Suprapubic skin (tissue), 4 donors: ENCODE measurements around the gene PIP5K1A.

Source experiments
- CTCF ChIP-seq, 2 donors: fragments of 200-600 bp in 1 of 2; fragments of 450-650 bp in 1 of 2; sonication (generic) in 1 of 2; IDR thresholded peaks; one replicate each; pipeline ENCODE4 v1.5.1; 2016 to 2019; ENCODE audit warnings: antibody characterized with exemption in 2 of 2, mild to moderate bottlenecking in 1 of 2, moderate library complexity in 1 of 2
- POLR2A ChIP-seq, 2 donors: fragments of 450-650 bp; IDR thresholded peaks; one replicate each; pipeline ENCODE4 v1.6.1; 2017; ENCODE audit warnings: antibody characterized with exemption in 2 of 2, mild to moderate bottlenecking in 2 of 2, moderate library complexity in 2 of 2
- POLR2AphosphoS5 ChIP-seq, 3 donors: sonication (generic); formaldehyde crosslinking; IDR thresholded peaks; one replicate each; pipeline ENCODE4 v1.6.1; 2017; ENCODE audit warnings: antibody characterized with exemption in 3 of 3

DNA sequence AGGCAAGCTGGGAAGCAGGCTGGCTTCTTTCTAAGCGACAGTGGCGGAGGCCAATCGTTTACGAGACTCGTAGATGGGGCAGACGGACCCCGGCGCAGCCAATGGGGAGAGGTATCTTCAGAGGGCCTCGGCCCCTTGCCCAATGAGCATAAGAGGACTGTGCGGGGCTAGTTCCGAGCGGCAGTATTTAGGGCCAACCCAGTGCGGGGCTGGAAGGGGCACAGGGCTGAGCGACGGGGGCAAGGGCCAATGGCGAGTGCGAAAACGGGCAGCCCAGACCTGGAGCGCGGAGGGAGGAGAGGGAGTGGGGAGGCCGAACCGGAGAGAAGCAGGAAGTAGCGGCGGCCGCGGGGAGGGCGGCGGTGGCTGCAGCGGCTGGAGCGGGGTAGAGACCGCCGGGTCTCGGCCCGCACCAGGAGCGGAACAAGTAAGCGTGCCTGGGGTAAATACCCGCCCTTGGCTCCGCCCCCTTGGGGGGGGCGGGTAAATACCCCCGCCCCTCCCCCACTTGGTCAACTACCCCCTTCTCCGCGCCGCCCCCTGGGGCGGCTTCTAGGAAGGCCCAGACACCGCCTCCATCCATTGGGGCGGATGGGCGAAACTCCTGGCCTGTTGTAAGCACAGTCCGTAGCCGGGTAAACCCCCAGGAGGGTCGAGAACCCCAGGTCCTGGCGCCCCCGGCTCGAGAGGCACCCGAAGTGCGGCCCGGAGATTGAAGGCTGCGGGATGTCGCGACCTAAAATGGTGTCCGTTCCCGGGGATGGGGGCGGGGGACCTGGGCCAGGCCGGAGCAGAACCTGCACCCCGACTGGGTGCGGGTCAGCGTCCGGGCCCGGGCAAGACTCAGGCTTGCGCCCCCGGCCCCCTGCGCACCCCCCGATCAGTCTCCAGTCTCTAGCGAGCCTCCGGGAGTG is 83.9 kb downstream of the PIP5K1A start, which contains the start of gene ZNF687:
- TF ChIP-seq CTCF (IDR thresholded peaks at IDR 0.05) (no peak), POLR2A (IDR thresholded peaks at IDR 0.05) (peak; percentile 45 to 46), POLR2AphosphoS5 (IDR thresholded peaks at IDR 0.05) (peak in 1 of 3 donors; percentile 61)
